ENCODE data around the gene KATNAL1. TPM values are rescaled to one million over a fixed set of nuclear protein-coding genes. Genes with fewer than 3 reads are reported as not detected.

The KATNAL1 gene
- total RNA-seq, 1 experiment from 2014 or later, result 14.2 TPM

DNA sequence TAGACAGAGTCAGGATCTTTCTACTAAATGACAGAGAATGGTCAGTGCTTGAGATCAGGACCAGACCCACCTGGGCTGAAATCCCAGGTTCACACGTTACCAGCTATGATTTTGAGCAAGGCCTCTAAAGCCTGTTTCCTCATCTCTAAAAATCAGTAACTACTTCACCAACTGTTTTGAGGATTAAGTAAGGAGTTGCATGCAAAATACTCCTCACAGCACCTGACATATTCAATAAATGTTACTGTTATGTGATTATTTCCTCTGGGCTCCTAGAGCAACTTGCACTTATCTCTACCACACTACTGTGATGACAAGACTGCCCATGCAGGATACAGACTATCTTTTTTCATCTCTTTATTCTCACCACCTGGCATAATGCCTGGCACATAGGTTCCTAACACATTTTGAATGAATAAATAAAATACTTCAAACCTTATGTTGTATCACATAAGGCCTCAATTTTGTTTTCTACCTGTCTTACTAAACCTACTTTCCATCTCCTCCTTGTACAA is 1.8 kb downstream of the KATNAL1 start (continued):
- no peak for TF ChIP-seq CTCF (IDR thresholded peaks at IDR 0.05)

DNA sequence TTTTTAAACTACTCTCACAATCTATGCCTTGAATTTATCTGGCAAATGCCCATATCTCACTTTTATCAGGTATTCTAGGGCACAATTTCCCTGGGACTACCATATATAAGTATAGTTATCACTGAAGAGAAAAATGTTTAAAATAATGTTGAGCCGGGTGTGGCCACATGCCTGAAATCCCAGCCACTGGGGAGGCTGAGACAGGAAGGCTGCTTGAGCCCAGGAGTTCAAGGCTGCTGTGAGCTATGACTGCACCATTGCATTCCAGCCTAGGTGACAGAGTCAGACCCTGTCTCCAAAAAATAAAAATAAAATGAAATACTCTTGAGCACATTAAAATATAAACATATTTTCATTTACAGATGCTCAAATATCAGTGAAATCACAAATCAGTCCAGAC is 4.1 kb downstream of the KATNAL1 start:
- no peak overlapping the region for H3K4me3 Mint-ChIP-seq
- ChIA-PET POLR2A (no interaction called here), CTCF (interaction anchor here (1.0 to 1.2 kb wide), 2 partner anchors 170 to 188 kb away, joined by 5 to 6 read pairs; no protein-coding TSS in a partner anchor)
- no peak for DNase-seq (ENCODE audit: low spot score)
- H3K4me1 Mint-ChIP-seq, result peaks cover 31% of the 10 kb centered on the region
- no peaks in the 10 kb centered on the region for H3K27me3 Mint-ChIP-seq (ENCODE audit: low read depth)
- H3K27ac Mint-ChIP-seq, result no peak overlapping the region
- no peaks in the 10 kb centered on the region for H3K9me3 Mint-ChIP-seq
- ATAC-seq, result no peak
- no peak for TF ChIP-seq CTCF (IDR thresholded peaks at IDR 0.05)
- TF ChIP-seq ATF1 (CRISPR knock-in tag; IDR thresholded peaks at IDR 0.05), result no peak
- no peak for TF ChIP-seq JUN (CRISPR knock-in tag; IDR thresholded peaks at IDR 0.05)
- TF ChIP-seq NR2C2 (CRISPR knock-in tag; IDR thresholded peaks at IDR 0.05), result no peak
- H3K36me3 Mint-ChIP-seq, result no peaks in the 10 kb centered on the region

- no peak for DNase-seq (ENCODE audit: low spot score)
- ChIA-PET POLR2A (no interaction called here), CTCF (no interaction called here)
- H3K36me3 Mint-ChIP-seq, result no peaks in the 10 kb centered on the region
- no peak overlapping the region for H3K4me3 Mint-ChIP-seq
- peaks cover 31% of the 10 kb centered on the region for H3K4me1 Mint-ChIP-seq
- TF ChIP-seq NR3C1 (CRISPR knock-in tag; conservative IDR thresholded peaks at IDR 0.05; ENCODE audit: low read depth) (no peak), ZNF317 (CRISPR knock-in tag; IDR thresholded peaks at IDR 0.05; ENCODE audit: borderline replicate concordance, low read depth) (no peak), ZSCAN18 (CRISPR knock-in tag; IDR thresholded peaks at IDR 0.05) (no peak), OVOL2 (CRISPR knock-in tag; IDR thresholded peaks at IDR 0.05; ENCODE audit: borderline replicate concordance) (no peak), ZNF219 (CRISPR knock-in tag; IDR thresholded peaks at IDR 0.05; ENCODE audit: borderline replicate concordance) (no peak), ZNF121 (CRISPR knock-in tag; IDR thresholded peaks at IDR 0.05) (no peak), JUN (CRISPR knock-in tag; IDR thresholded peaks at IDR 0.05) (no peak), MAX (CRISPR knock-in tag; IDR thresholded peaks at IDR 0.05) (no peak), GRHL2 (CRISPR knock-in tag; IDR thresholded peaks at IDR 0.05; ENCODE audit: insufficient replicate concordance, severe bottlenecking) (no peak)
- no peak for ATAC-seq
- no peak overlapping the region for H3K27ac Mint-ChIP-seq
- H3K27me3 Mint-ChIP-seq (ENCODE audit: low read depth), result no peaks in the 10 kb centered on the region
- no peaks in the 10 kb centered on the region for H3K9me3 Mint-ChIP-seq
Observed at GRCh38 chr13:30301827-30302226, 5.5 kb downstream of the KATNAL1 start.

DNA sequence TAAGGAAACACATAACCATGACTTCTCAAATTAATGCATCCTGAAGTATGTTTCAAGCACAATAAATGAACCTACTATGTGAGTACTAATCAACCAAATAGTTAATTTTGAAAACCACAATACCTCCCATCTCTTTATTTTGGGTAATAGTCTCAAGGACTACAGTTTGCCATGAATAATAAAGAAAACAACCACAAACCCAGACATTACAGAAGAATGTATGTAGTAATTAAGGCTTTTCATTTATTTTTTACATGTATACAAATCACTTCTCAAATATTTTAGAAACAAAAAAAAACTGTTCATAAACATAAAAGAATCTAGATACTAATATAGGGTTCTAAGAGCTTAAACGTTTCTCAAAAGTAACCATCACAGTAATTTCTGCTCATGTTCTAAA is 6.8 kb downstream of the KATNAL1 start:
- Mint-ChIP-seq H3K27ac (no peak overlapping the region), H3K4me3 (no peak overlapping the region), H3K27me3 (ENCODE audit: low read depth) (no peaks in the 10 kb centered on the region), H3K4me1 (peaks cover 25% of the 10 kb centered on the region), H3K9me3 (no peaks in the 10 kb centered on the region), H3K36me3 (no peaks in the 10 kb centered on the region)
- POLR2A ChIA-PET, result no interaction called here
- CTCF ChIA-PET, result interaction anchor here (1.1 kb wide), 1 partner anchor 168 kb away, joined by 4 read pairs; no protein-coding TSS in a partner anchor
- DNase-seq (ENCODE audit: low spot score) (no peak), ATAC-seq (no peak)
- TF ChIP-seq OVOL2 (CRISPR knock-in tag; IDR thresholded peaks at IDR 0.05; ENCODE audit: borderline replicate concordance) (no peak), EMX1 (CRISPR knock-in tag; IDR thresholded peaks at IDR 0.05) (no peak), E2F1 (CRISPR knock-in tag; IDR thresholded peaks at IDR 0.05) (no peak), ESRRA (CRISPR knock-in tag; IDR thresholded peaks at IDR 0.05; ENCODE audit: borderline replicate concordance) (no peak), RELA (CRISPR knock-in tag; IDR thresholded peaks at IDR 0.05; ENCODE audit: borderline replicate concordance) (no peak), JAZF1 (CRISPR knock-in tag; IDR thresholded peaks at IDR 0.05) (no peak), USF1 (CRISPR knock-in tag; IDR thresholded peaks at IDR 0.05) (no peak), MYBL2 (CRISPR knock-in tag; IDR thresholded peaks at IDR 0.05) (no peak)
- TF ChIP-seq, protein P1, sequence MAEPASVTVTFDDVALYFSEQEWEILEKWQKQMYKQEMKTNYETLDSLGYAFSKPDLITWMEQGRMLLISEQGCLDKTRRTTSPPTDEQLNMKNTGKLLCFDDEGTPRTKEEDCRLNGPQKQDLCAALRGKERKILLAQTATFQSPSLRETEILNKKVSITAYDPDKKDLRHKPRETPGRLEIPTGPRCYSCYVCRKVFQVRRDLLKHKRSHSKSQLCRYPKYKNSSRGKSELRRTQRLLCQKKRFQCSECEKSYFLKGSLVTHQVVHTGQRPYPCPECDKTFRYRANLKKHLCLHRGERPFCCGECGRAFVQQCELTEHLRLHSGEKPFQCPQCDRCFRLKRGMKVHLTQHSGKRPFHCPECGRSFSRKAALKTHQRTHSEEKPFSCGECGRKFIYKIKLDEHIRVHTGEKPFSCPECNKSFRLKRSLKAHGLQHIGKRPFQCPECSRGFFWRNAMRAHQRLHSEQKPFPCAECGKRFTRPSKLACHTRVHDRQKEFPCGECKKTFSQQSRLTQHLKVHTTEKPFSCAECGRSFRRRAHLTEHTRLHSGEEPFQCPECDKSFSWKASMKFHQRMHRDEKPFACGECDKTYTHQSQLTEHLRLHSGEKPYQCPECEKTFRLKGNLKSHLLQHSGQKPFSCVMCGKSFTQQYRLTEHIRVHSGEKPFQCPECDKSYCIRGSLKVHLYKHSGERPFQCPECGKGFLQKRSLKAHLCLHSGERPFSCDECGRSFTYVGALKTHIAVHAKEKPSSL (CRISPR knock-in tag; conservative IDR thresholded peaks at IDR 0.05), result no peak

Measured in WTC11 (cell line).